H1 (cell line): ENCODE data around the gene INAFM1. TPM values are rescaled to one million over a fixed set of nuclear protein-coding genes. Genes with fewer than 3 reads are reported as not detected.

ENCODE experiments used
- CTCF ChIA-PET: fragments of 300-600 bp; sonication (Branson Sonifier 250); formaldehyde crosslinking; loops from one replicate; lab custom pipeline; 2021; ENCODE audit not compliant: partially characterized antibody; lab: Charles Lee
- POLR2A ChIA-PET: fragments of 300-600 bp; sonication (Branson Sonifier 250); formaldehyde crosslinking; loops from one replicate; lab custom pipeline; 2021; ENCODE audit warnings: inconsistent platforms; ENCODE audit not compliant: partially characterized antibody; lab: Charles Lee
- DNase-seq, 2 experiments: peaks; one replicate each; pipeline versions ENCODE4 v3.0.0 to v3.0.0-alpha.2; 2010 to 2022; ENCODE audit warnings: low spot score in 2 of 2, low read depth in 1 of 2, mixed read lengths in 1 of 2
- FAIRE-seq: peaks from 2 replicates; lab custom pipeline; 2011; peaks lifted over from hg19 to GRCh38; lab: Jason Lieb, UNC
- H2AFZ ChIP-seq: 2 replicates; pipeline ENCODE4 v1.8.1; 2012; ENCODE audit warnings: low read length, inconsistent platforms
- H2AK5ac ChIP-seq: 2 replicates; pipeline ENCODE4 v1.6.1; 2013; ENCODE audit warnings: low read depth, low read length
- H2BK120ac ChIP-seq: replicated peaks from 2 replicates; pipeline ENCODE3; 2013; ENCODE audit warnings: low read depth, low read length, inconsistent platforms
- H2BK12ac ChIP-seq: 2 replicates; pipeline ENCODE4 v1.6.1; 2013; ENCODE audit warnings: low read depth, low read length
- H2BK15ac ChIP-seq: 2 replicates; pipeline ENCODE4 v1.6.1; 2013; ENCODE audit warnings: low read length
- H2BK20ac ChIP-seq: 2 replicates; pipeline ENCODE4 v1.6.1; 2013; ENCODE audit warnings: low read length
- H2BK5ac ChIP-seq: 2 replicates; pipeline ENCODE4 v1.6.1; 2013; ENCODE audit warnings: low read depth, low read length
- H3K14ac ChIP-seq: 2 replicates; pipeline ENCODE4 v1.6.1; 2013; ENCODE audit warnings: inconsistent platforms; ENCODE audit not compliant: insufficient read length
- H3K18ac ChIP-seq: 2 replicates; pipeline ENCODE4 v1.6.1; 2013; ENCODE audit warnings: low read length; ENCODE audit errors: extremely low read depth
- H3K23ac ChIP-seq: 2 replicates; pipeline ENCODE4 v1.6.1; 2013; ENCODE audit warnings: inconsistent platforms; ENCODE audit not compliant: insufficient read length
- H3K23me2 ChIP-seq: 2 replicates; pipeline ENCODE4 v1.6.1; 2013; ENCODE audit warnings: low read depth, low read length
- H3K27ac ChIP-seq: 2 replicates; pipeline ENCODE4 v1.6.1; 2011; ENCODE audit warnings: low read depth, low read length, inconsistent platforms
- H3K27me3 ChIP-seq, 4 experiments: replicated peaks in 1 of 4; 1 replicate in 1 of 4; 2 replicates in 3 of 4; pipeline versions ENCODE4 v1.6.1 to v1.8.1; 2011 to 2013; ENCODE audit warnings: low read length in 3 of 4, mild to moderate bottlenecking in 3 of 4, inconsistent platforms in 2 of 4, mixed read lengths in 2 of 4, moderate library complexity in 1 of 4; ENCODE audit not compliant: control insufficient read depth in 3 of 4, insufficient read depth in 3 of 4; ENCODE audit errors: extremely low read depth in 1 of 4
- H3K36me3 ChIP-seq, 4 experiments: 2 replicates each; pipeline versions ENCODE4 v1.6.1 to v1.8.1; 2011 to 2013; ENCODE audit warnings: mild to moderate bottlenecking in 4 of 4, low read length in 3 of 4, moderate library complexity in 2 of 4, control low read depth in 1 of 4, inconsistent platforms in 1 of 4; ENCODE audit not compliant: insufficient read depth in 4 of 4, control insufficient read depth in 2 of 4
- H3K4ac ChIP-seq: replicated peaks from 2 replicates; pipeline ENCODE3; 2013; ENCODE audit warnings: low read length, low read depth, mixed read lengths, inconsistent platforms; ENCODE audit not compliant: insufficient read length
- H3K4me1 ChIP-seq, 4 experiments: replicated peaks in 1 of 4; 1 replicate in 1 of 4; 2 replicates in 3 of 4; pipeline versions ENCODE4 v1.6.1 to v1.8.1; 2011 to 2013; ENCODE audit warnings: low read length in 3 of 4, inconsistent platforms in 2 of 4, mixed read lengths in 1 of 4; ENCODE audit not compliant: insufficient read depth in 4 of 4, control insufficient read depth in 3 of 4
- H3K4me2 ChIP-seq, 2 experiments: 2 replicates each; pipeline versions ENCODE4 v1.6.1 to v1.8.1; 2011 to 2013; ENCODE audit warnings: low read depth in 2 of 2, low read length in 2 of 2, control low read depth in 1 of 2, inconsistent platforms in 1 of 2, mild to moderate bottlenecking in 1 of 2; ENCODE audit not compliant: insufficient read depth in 1 of 2
- H3K4me3 ChIP-seq, 4 experiments: fragments of 200-600, 300-600 bp in 1 of 4; sonication (generic), shearing (Covaris generic), sonication (Bioruptor Twin) in 1 of 4; 2 replicates each; pipeline versions ENCODE4 v1.5.1 to v1.8.1; 2011 to 2016; ENCODE audit warnings: low read length in 4 of 4, low read depth in 3 of 4, control low read depth in 2 of 4, inconsistent platforms in 2 of 4, mild to moderate bottlenecking in 2 of 4, mixed read lengths in 1 of 4, moderate library complexity in 1 of 4; ENCODE audit not compliant: insufficient read depth in 2 of 4; ENCODE audit errors: extremely low read depth in 1 of 4
- H3K56ac ChIP-seq: replicated peaks from 2 replicates; pipeline ENCODE3; 2013; ENCODE audit warnings: low read depth, mild to moderate bottlenecking, mixed read lengths, low read length, inconsistent platforms; ENCODE audit not compliant: insufficient read length
- H3K79me1 ChIP-seq: 2 replicates; pipeline ENCODE4 v1.6.1; 2013; ENCODE audit warnings: low read depth, low read length, control low read depth
- H3K79me2 ChIP-seq, 2 experiments: 2 replicates each; pipeline versions ENCODE4 v1.6.1 to v1.8.1; 2012 to 2013; ENCODE audit warnings: low read length in 2 of 2, mild to moderate bottlenecking in 2 of 2, inconsistent platforms in 1 of 2; ENCODE audit not compliant: insufficient read depth in 2 of 2, control insufficient read depth in 1 of 2
- H3K9ac ChIP-seq, 4 experiments: replicated peaks in 1 of 4; 1 replicate in 1 of 4; 2 replicates in 3 of 4; pipeline versions ENCODE4 v1.6.1 to v1.8.1; 2011 to 2013; ENCODE audit warnings: low read depth in 3 of 4, low read length in 3 of 4, control low read depth in 2 of 4, mild to moderate bottlenecking in 2 of 4, moderate library complexity in 2 of 4, inconsistent platforms in 1 of 4; ENCODE audit errors: extremely low read depth in 1 of 4
- H3K9me3 ChIP-seq, 2 experiments: 2 replicates each; pipeline versions ENCODE4 v1.6.1 to v1.8.1; 2012 to 2013; ENCODE audit warnings: mild to moderate bottlenecking in 2 of 2, moderate library complexity in 2 of 2, control low read depth in 1 of 2, inconsistent platforms in 1 of 2, low read depth in 1 of 2, low read length in 1 of 2, mixed read lengths in 1 of 2; ENCODE audit not compliant: insufficient read depth in 2 of 2
- H4K20me1 ChIP-seq, 2 experiments: replicated peaks in 1 of 2; 2 replicates each; pipeline versions ENCODE3 to v1.8.1; 2011 to 2013; ENCODE audit warnings: inconsistent platforms in 2 of 2, low read length in 2 of 2, mild to moderate bottlenecking in 1 of 2; ENCODE audit not compliant: insufficient read depth in 2 of 2, control insufficient read depth in 1 of 2
- H4K5ac ChIP-seq: 2 replicates; pipeline ENCODE4 v1.6.1; 2013; ENCODE audit warnings: low read length, low read depth, mixed read lengths, inconsistent platforms; ENCODE audit not compliant: insufficient read length
- H4K8ac ChIP-seq: 2 replicates; pipeline ENCODE4 v1.8.0; 2013; ENCODE audit warnings: mild to moderate bottlenecking, moderate library complexity, low read length, inconsistent platforms; ENCODE audit not compliant: insufficient read depth; ENCODE audit errors: extremely low read depth
- H4K91ac ChIP-seq: replicated peaks from 2 replicates; pipeline ENCODE3; 2013; ENCODE audit warnings: low read length, mixed read lengths, inconsistent platforms; ENCODE audit not compliant: insufficient read length
- ASH2L ChIP-seq: fragments of 200-600, 300-600 bp; sonication (generic); IDR thresholded peaks from one replicate; pipeline ENCODE4 v1.7.1; 2017; ENCODE audit warnings: low read length
- KDM4A ChIP-seq: IDR thresholded peaks from one replicate; pipeline ENCODE4 v1.7.1; 2012; ENCODE audit warnings: low read depth, mild to moderate bottlenecking, moderate library complexity, low read length, inconsistent platforms; ENCODE audit not compliant: severe bottlenecking
- MAX ChIP-seq: IDR thresholded peaks from 2 replicates; pipeline ENCODE4 v1.6.1; 2012; ENCODE audit warnings: inconsistent platforms
- PHF8 ChIP-seq: fragments of 200-600 bp; sonication (generic); conservative IDR thresholded peaks from 2 replicates; pipeline ENCODE4 v1.7.1; 2012; ENCODE audit warnings: low read depth, mild to moderate bottlenecking, inconsistent platforms, low read length, moderate library complexity
- POU5F1 ChIP-seq: IDR thresholded peaks from 2 replicates; pipeline ENCODE4 v1.6.1; 2011; ENCODE audit warnings: low read depth, mild to moderate bottlenecking, low read length, moderate library complexity
- SIX5 ChIP-seq: IDR thresholded peaks from 2 replicates; pipeline ENCODE4 v1.6.1; 2011; ENCODE audit warnings: mild to moderate bottlenecking, low read depth, low read length
- SP2 ChIP-seq: IDR thresholded peaks from 2 replicates; pipeline ENCODE4 v1.6.1; 2012; ENCODE audit warnings: mild to moderate bottlenecking, low read length, inconsistent platforms
- TBP ChIP-seq: IDR thresholded peaks from 2 replicates; pipeline ENCODE4 v1.6.1; 2011; ENCODE audit warnings: low read depth, low read length, improper control_type of control experiment
- WGBS, 2 experiments: shearing (Covaris generic) in 1 of 2; methylation state at CpG; one replicate each; pipeline versions ENCODE4 v1.1.6 to v1.1.7; 2013 to 2015; ENCODE audit warnings: low lambda C conversion rate in 2 of 2, mixed read lengths in 2 of 2, inconsistent platforms in 1 of 2, low coverage in 1 of 2, missing lambda C conversion rate in 1 of 2; ENCODE audit not compliant: insufficient replicate concordance in 2 of 2, insufficient coverage in 1 of 2, insufficient read length in 1 of 2; ENCODE audit errors: extremely low coverage in 1 of 2, missing lambda C conversion rate in 1 of 2; 5-methylcytosine and 5-hydroxymethylcytosine counted together
- polyA plus RNA-seq, 7 experiments: library from polyadenylated mRNA; depleted of rRNA in 3 of 7; stranded (reverse) in 5 of 7; unstranded in 2 of 7; fragments of >200 nt in 5 of 7; fragments of 200-250 nt in 2 of 7; gene quantifications; 1 replicate in 5 of 7; 2 replicates in 1 of 7; 4 replicates in 1 of 7; pipeline versions ENCODE4 v1.2.1 to v1.2.3, GENCODE V29; 2011 to 2013; ENCODE audit warnings: missing spikeins in 2 of 7, mixed read lengths in 2 of 7
- total RNA-seq: library from RNA; stranded (reverse); fragmentation: NEBNext Ultra II Directional; extraction: Animal tissue kit (Norgen Biotek cat#: 25700); gene quantifications from 2 replicates; pipeline ENCODE4 v1.2.1, GENCODE V29; 2021

The INAFM1 gene
- total and polyA plus RNA-seq, 2 of the 8 experiments (the other 6 are each of a cell fraction or from before 2014, with no cell fraction given), result 2.6 to 3.4 TPM

GRCh38 chr19:47253970-47254369 lies 20.7 kb upstream of the INAFM1 start:
- Histone ChIP-seq H2AFZ (no peak overlapping the region), H4K8ac (no peak overlapping the region), H3K27ac (no peak overlapping the region), H3K14ac (no peak overlapping the region), H3K79me1 (0 out of 2 replicates have a peak, but pooled peaks cover 5% of the 10 kb centered on the region), H3K4me3 (no peak overlapping the region), H3K79me2 (peaks cover 0 to 15% of the 10 kb centered on the region in 2 experiments; a peak in 2 of 4 replicates), H3K56ac (no peak overlapping the region), H3K23ac (no peak overlapping the region), H3K4me2 (no peak overlapping the region), H4K20me1 (peaks cover 0 to 3% of the 10 kb centered on the region in 2 experiments), H3K4ac (no peak overlapping the region), H3K27me3 (no peaks in the 10 kb centered on the region), H3K9ac (no peak overlapping the region), H2BK20ac (no peak overlapping the region), H3K36me3 (peaks cover 0 to 4% (median 0%) of the 10 kb centered on the region in 4 experiments; a peak in 4 of 8 replicates), H2BK15ac (no peak overlapping the region), H3K4me1 (peaks cover 0 to 11% (median 7%) of the 10 kb centered on the region in 4 experiments; a peak in 6 of 7 replicates), H2BK120ac (no peak overlapping the region), H2BK5ac (no peak overlapping the region), H4K5ac (no peak overlapping the region), H3K9me3 (no peaks in the 10 kb centered on the region), H4K91ac (no peak overlapping the region), H3K23me2 (peaks cover 9% of the 10 kb centered on the region), H2BK12ac (no peak overlapping the region), H2AK5ac (no peak overlapping the region), H3K18ac (no peak overlapping the region)
- 96% methylated on average over 5 of the region's 5 CpGs; no CpG with 5 or more reads in 1 of the 2 experiments for WGBS, 2 experiments
- TF ChIP-seq POU5F1, result no peak
- TF ChIP-seq ASH2L, result no peak
- TF ChIP-seq PHF8, result no peak
- TF ChIP-seq KDM4A, result no peak
- TF ChIP-seq SP2, result no peak
- TF ChIP-seq TBP, result no peak
- TF ChIP-seq SIX5, result no peak
- no peak for TF ChIP-seq MAX
- CTCF ChIA-PET, result interaction anchor here (1.4 to 12.1 kb wide), 3 partner anchors 8 to 43 kb away, joined by 3 to 303 read pairs (median 74); no protein-coding TSS in a partner anchor
- POLR2A ChIA-PET, result interaction anchor here (1.5 to 1.7 kb wide), 4 partner anchors 9 to 205 kb away, joined by 3 to 9 read pairs (median 5); no protein-coding TSS in a partner anchor
- no peak for FAIRE-seq
- DNase-seq, result no peak
